GM13976 (cell line): ENCODE measurements around the gene GNG13.
"Not testable (repeated sequence)": the region's sequence is repeated elsewhere in the genome, so short reads cannot be mapped to it uniquely, and the experiment has no call there.

Source experiments
- DNase-seq: peaks from one replicate; pipeline ENCODE4 v3.0.0; 2012; ENCODE audit warnings: low spot score
- CTCF ChIP-seq: IDR thresholded peaks from 2 replicates; pipeline ENCODE4 v1.5.1; 2012; ENCODE audit warnings: borderline replicate concordance, mild to moderate bottlenecking; ENCODE audit not compliant: insufficient read depth; ENCODE audit errors: extremely low read depth, missing control alignments, control extremely low read depth
- in situ Hi-C: fragments of 300-500 bp; cut with MboI; formaldehyde crosslinking; loops from one replicate; pipeline ENCODE4 v1.12.0; 2022; ENCODE audit warnings: low sequenced_read_pairs, mixed read lengths, inconsistent platforms; ENCODE audit not compliant: unreplicated experiment

The GNG13 gene

GRCh38 chr16:778447-778846, 22.1 kb downstream of the GNG13 start:
- no peak for DNase-seq
- in situ Hi-C loops: no loop called here
- TF ChIP-seq CTCF: no peak

GRCh38 chr16:777826-778225, 22.7 kb downstream of the GNG13 start:
- no peak for DNase-seq
- in situ Hi-C loops: no loop called here
- TF ChIP-seq CTCF: no peak

DNA sequence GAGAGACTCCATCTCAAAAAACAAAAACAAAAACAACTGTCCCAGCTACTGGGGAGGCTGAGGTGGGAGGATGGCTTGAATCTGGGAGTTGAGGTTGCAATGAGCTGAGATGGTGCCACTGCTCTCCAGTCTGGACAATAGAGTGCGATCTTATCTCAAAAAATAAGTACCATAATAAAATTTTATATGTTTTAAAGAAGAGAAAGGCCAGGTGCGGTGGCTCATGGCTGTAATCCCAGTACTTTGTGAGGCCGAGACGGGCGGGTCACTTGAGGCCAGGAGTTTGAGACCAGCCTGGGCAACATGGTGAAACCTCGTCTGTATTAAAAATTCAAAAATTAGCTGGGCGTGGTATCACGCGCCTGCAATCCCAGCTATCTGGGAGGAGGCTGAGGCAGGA, 23.7 kb downstream of the GNG13 start:
- in situ Hi-C loops: no loop called here
- TF ChIP-seq CTCF: no peak
- no peak for DNase-seq

DNA sequence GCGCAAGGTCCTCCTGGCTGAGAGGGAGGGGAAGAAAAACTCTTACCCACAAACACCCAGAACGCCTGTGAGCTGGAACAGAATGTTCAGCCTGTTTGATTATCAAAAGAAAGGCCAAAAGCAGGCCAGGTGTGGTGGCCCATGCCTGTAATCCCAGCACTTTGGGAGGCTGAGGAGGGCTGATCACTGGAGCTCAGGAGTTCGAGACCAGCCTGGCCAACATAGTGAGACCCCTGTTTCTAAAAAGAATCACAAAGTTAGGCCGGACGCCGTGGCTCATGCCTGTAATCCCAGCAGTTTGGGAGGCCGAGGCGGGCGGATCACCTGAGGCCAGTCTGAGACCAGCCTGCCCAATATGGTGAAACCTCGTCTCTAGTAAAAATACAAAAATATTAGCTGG, 24.2 kb downstream of the GNG13 start:
- DNase-seq, in situ Hi-C loops: not testable (repeated sequence)

DNA sequence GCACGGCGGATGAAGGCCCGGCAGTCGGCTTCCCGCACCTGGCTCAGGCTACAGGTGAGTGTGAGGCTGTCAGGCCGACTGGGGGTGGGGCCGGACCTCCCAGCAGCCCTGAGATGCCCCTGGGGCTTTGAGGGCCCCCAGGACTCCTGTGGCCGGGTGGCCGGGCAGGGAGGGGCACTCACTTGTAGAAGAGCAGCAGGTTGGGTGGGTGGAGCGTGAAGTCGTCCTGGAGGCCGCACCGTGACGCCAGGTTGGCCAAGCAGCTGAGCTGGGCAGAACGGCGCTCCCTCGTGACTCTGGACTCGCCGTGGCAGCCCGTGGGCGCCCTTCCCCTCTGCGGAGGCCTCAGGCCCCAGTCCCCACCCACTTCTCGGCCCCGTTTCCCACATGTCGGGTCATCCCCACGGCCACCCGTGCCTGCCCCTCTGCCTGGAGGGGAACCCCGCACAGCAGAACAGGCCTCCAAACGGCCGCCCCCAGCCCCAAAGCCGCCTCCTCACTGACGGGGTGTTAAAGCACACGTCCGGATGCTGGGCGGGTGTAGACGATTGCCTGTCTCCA, 25.2 kb downstream of the GNG13 start:
- in situ Hi-C loops: no loop called here
- TF ChIP-seq CTCF: no peak
- DNase-seq: no peak

GRCh38 chr16:774086-775001, 26.2 kb downstream of the GNG13 start:
- TF ChIP-seq CTCF: no peak
- DNase-seq: no peak
- in situ Hi-C loops: no loop called here

- no peak for TF ChIP-seq CTCF
- no peak for DNase-seq
- in situ Hi-C loops: no loop called here
Measured at GRCh38 chr16:772959-773358, 27.6 kb downstream of the GNG13 start.
